Measurements from ENCODE around the gene PEX10. TPM values are rescaled to one million over a fixed set of nuclear protein-coding genes. Genes with fewer than 3 reads are reported as not detected.

Gene PEX10
- total RNA-seq, 4 donors from 2014 or later, result 27.6 to 44.7 (median 37.8) TPM

- peaks cover 0 to 18% of the 10 kb centered on the region in 2 donors for H3K27me3 ChIP-seq
- H3K27ac ChIP-seq, result peak overlapping the region; percentile 76 to 93 (median 84)
- 4% methylated on average over 9 to 11 of the region's 38 CpGs for WGBS, 2 donors
- H3K36me3 ChIP-seq, result peaks cover 0 to 37% (median 0%) of the 10 kb centered on the region in 3 donors
- H3K4me1 ChIP-seq, result peaks cover 0 to 38% (median 24%) of the 10 kb centered on the region in 4 donors
- TF ChIP-seq EP300 (IDR thresholded peaks at IDR 0.05) (no peak), CTCF (IDR thresholded peaks at IDR 0.05) (no peak), POLR2A (IDR thresholded peaks at IDR 0.05) (no peak)
- no peaks in the 10 kb centered on the region for H3K9me3 ChIP-seq
- H3K4me3 ChIP-seq, result peak overlapping the region; percentile 64 to 86 (median 75)
- no peak for DNase-seq (ENCODE audit: low spot score in 2 of 2)
Observed at GRCh38 chr1:2411801-2412394, 466 bp downstream of the PEX10 start.

- TF ChIP-seq EP300 (IDR thresholded peaks at IDR 0.05), result no peak
- no peak for TF ChIP-seq CTCF (IDR thresholded peaks at IDR 0.05)
- TF ChIP-seq POLR2A (IDR thresholded peaks at IDR 0.05), result no peak
- Histone ChIP-seq H3K27ac (no peak overlapping the region), H3K36me3 (peaks cover 0 to 58% (median under 1%) of the 10 kb centered on the region in 3 donors), H3K4me1 (peaks cover 0 to 38% (median 22%) of the 10 kb centered on the region in 4 donors), H3K9me3 (no peaks in the 10 kb centered on the region), H3K4me3 (no peak overlapping the region), H3K27me3 (no peaks in the 10 kb centered on the region)
- WGBS, 2 donors, result 89 to 93% methylated on average over 6 to 12 of the region's 12 CpGs
- no peak for DNase-seq (ENCODE audit: low spot score in 2 of 2)
Observed at GRCh38 chr1:2409745-2410144, 2.6 kb downstream of the PEX10 start.

- peaks cover 0 to 29% (median 14%) of the 10 kb centered on the region in 4 donors for H3K4me1 ChIP-seq
- no peak for TF ChIP-seq POLR2A (IDR thresholded peaks at IDR 0.05)
- no peak for TF ChIP-seq CTCF (IDR thresholded peaks at IDR 0.05)
- TF ChIP-seq EP300 (IDR thresholded peaks at IDR 0.05), result no peak
- peaks cover 0 to 67% (median 9%) of the 10 kb centered on the region in 3 donors for H3K36me3 ChIP-seq
- H3K9me3 ChIP-seq, result no peaks in the 10 kb centered on the region
- H3K27me3 ChIP-seq, result no peaks in the 10 kb centered on the region
- H3K4me3 ChIP-seq, result no peak overlapping the region
- DNase-seq (ENCODE audit: low spot score in 2 of 2), result no peak
- WGBS, 2 donors, result 33 to 52% methylated on average over 9 of the region's 13 CpGs
- H3K27ac ChIP-seq, result no peak overlapping the region
Observed at GRCh38 chr1:2408859-2409276, 3.5 kb downstream of the PEX10 start.

- H3K27ac ChIP-seq, result no peak overlapping the region
- no peak for DNase-seq (ENCODE audit: low spot score in 2 of 2)
- no peaks in the 10 kb centered on the region for H3K27me3 ChIP-seq
- peaks cover 0 to 71% (median 10%) of the 10 kb centered on the region in 3 donors for H3K36me3 ChIP-seq
- no peak overlapping the region for H3K4me3 ChIP-seq
- H3K9me3 ChIP-seq, result no peaks in the 10 kb centered on the region
- no peak for TF ChIP-seq POLR2A (IDR thresholded peaks at IDR 0.05)
- TF ChIP-seq EP300 (IDR thresholded peaks at IDR 0.05), result no peak
- TF ChIP-seq CTCF (IDR thresholded peaks at IDR 0.05), result no peak
- WGBS, 2 donors, result 93 to 96% methylated on average over 12 to 24 of the region's 24 CpGs
- peaks cover 0 to 25% (median 9%) of the 10 kb centered on the region in 4 donors for H3K4me1 ChIP-seq
Observed at GRCh38 chr1:2408456-2408855, 3.9 kb downstream of the PEX10 start.

- TF ChIP-seq EP300 (IDR thresholded peaks at IDR 0.05) (no peak), POLR2A (IDR thresholded peaks at IDR 0.05) (no peak), CTCF (IDR thresholded peaks at IDR 0.05) (no peak)
- Histone ChIP-seq H3K4me3 (no peak overlapping the region), H3K27ac (no peak overlapping the region), H3K9me3 (no peaks in the 10 kb centered on the region), H3K27me3 (no peaks in the 10 kb centered on the region), H3K4me1 (peaks cover 0 to 20% (median 5%) of the 10 kb centered on the region in 4 donors), H3K36me3 (peaks cover 0 to 76% (median 14%) of the 10 kb centered on the region in 3 donors)
- 92 to 95% methylated on average over 8 of the region's 8 CpGs for WGBS, 2 donors
- DNase-seq (ENCODE audit: low spot score in 2 of 2), result no peak
Observed at GRCh38 chr1:2407991-2408275, 4.4 kb downstream of the PEX10 start.
